GM12891 (cell line): Measurements from ENCODE around the gene CAMTA1.

Source experiments
- DNase-seq: peaks from one replicate; pipeline ENCODE4 v3.0.0; 2011; ENCODE audit warnings: low spot score; ENCODE audit not compliant: insufficient read length
- FAIRE-seq: peaks from 2 replicates; lab custom pipeline; 2011; peaks lifted over from hg19 to GRCh38; lab: Jason Lieb, UNC
- PAX5 ChIP-seq: IDR thresholded peaks from 2 replicates; pipeline ENCODE4 v1.6.1; 2011; ENCODE audit warnings: low read length, moderate library complexity, mild to moderate bottlenecking; ENCODE audit not compliant: insufficient read depth, severe bottlenecking
- POLR2A ChIP-seq: IDR thresholded peaks from 2 replicates; pipeline ENCODE4 v1.6.1; 2011; ENCODE audit warnings: low read depth, low read length, control low read depth
- POLR2AphosphoS5 ChIP-seq: IDR thresholded peaks from 2 replicates; pipeline ENCODE4 v1.6.1; 2011; ENCODE audit warnings: low read depth, low read length, control low read depth
- POU2F2 ChIP-seq: IDR thresholded peaks from 2 replicates; pipeline ENCODE4 v1.6.1; 2011; ENCODE audit warnings: low read depth, mild to moderate bottlenecking, control low read depth, low read length, moderate library complexity
- SPI1 ChIP-seq: IDR thresholded peaks from 2 replicates; pipeline ENCODE4 v1.6.1; 2011; ENCODE audit warnings: low read depth, low read length, control low read depth
- TAF1 ChIP-seq: IDR thresholded peaks from 2 replicates; pipeline ENCODE4 v1.6.1; 2011; ENCODE audit warnings: low read depth, low read length, control low read depth

The CAMTA1 gene

GRCh38 chr1:7646981-7647901 lies 862.0 kb downstream of the CAMTA1 start:
- peak; percentile 96 for DNase-seq
- no peak for FAIRE-seq
- TF ChIP-seq POLR2AphosphoS5 (no peak), SPI1 (no peak), TAF1 (no peak), POLR2A (no peak)

- no peak for TF ChIP-seq TAF1
- TF ChIP-seq POLR2AphosphoS5 = no peak
- TF ChIP-seq POU2F2 = no peak
- no peak for TF ChIP-seq PAX5
- no peak for TF ChIP-seq POLR2A
- no peak for TF ChIP-seq SPI1
- DNase-seq (no peak), FAIRE-seq (no peak)
Observed at GRCh38 chr1:7648761-7649384, 863.6 kb downstream of the CAMTA1 start.

- FAIRE-seq = no peak
- DNase-seq = no peak
- no peak for TF ChIP-seq TAF1
- no peak for TF ChIP-seq PAX5
- TF ChIP-seq POU2F2 = no peak
- TF ChIP-seq SPI1 = no peak
- no peak for TF ChIP-seq POLR2AphosphoS5
- TF ChIP-seq POLR2A = no peak
Observed at GRCh38 chr1:7650801-7651200, 865.5 kb downstream of the CAMTA1 start.

- FAIRE-seq = no peak
- no peak for DNase-seq
Observed at GRCh38 chr1:7651203-7651602, 865.9 kb downstream of the CAMTA1 start.

GRCh38 chr1:7652061-7652460 lies 866.8 kb downstream of the CAMTA1 start:
- TF ChIP-seq TAF1 = no peak
- no peak for TF ChIP-seq SPI1
- TF ChIP-seq PAX5 = no peak
- no peak for TF ChIP-seq POLR2AphosphoS5
- no peak for TF ChIP-seq POU2F2
- TF ChIP-seq POLR2A = no peak
- no peak for FAIRE-seq
- no peak for DNase-seq

More at GRCh38 chr1:7651203-7651602, 865.9 kb downstream of the CAMTA1 start:
- TF ChIP-seq POLR2AphosphoS5 (no peak), SPI1 (no peak), PAX5 (no peak), POU2F2 (no peak), TAF1 (no peak), POLR2A (no peak)

GRCh38 chr1:7652515-7653098 lies 867.4 kb downstream of the CAMTA1 start:
- TF ChIP-seq POLR2A = no peak
- TF ChIP-seq TAF1 = no peak
- TF ChIP-seq SPI1 = no peak
- TF ChIP-seq POLR2AphosphoS5 = no peak
- no peak for TF ChIP-seq PAX5
- TF ChIP-seq POU2F2 = no peak
- FAIRE-seq = no peak
- no peak for DNase-seq

- no peak for TF ChIP-seq POLR2AphosphoS5
- no peak for TF ChIP-seq PAX5
- no peak for TF ChIP-seq TAF1
- no peak for TF ChIP-seq POLR2A
- TF ChIP-seq POU2F2 = no peak
- TF ChIP-seq SPI1 = no peak
- FAIRE-seq (peak; percentile 93), DNase-seq (no peak)
Observed at GRCh38 chr1:7654725-7655124, 869.5 kb downstream of the CAMTA1 start.

GRCh38 chr1:7655354-7655753 lies 870.1 kb downstream of the CAMTA1 start:
- DNase-seq = no peak
- FAIRE-seq = peak; percentile 16
- no peak for TF ChIP-seq POLR2AphosphoS5
- no peak for TF ChIP-seq TAF1
- TF ChIP-seq POU2F2 = no peak
- TF ChIP-seq SPI1 = no peak
- no peak for TF ChIP-seq PAX5
- TF ChIP-seq POLR2A = no peak

- TF ChIP-seq PAX5 (no peak), POLR2AphosphoS5 (no peak), POU2F2 (no peak), SPI1 (no peak), TAF1 (no peak), POLR2A (no peak)
- FAIRE-seq = no peak
- no peak for DNase-seq
Observed at GRCh38 chr1:7656557-7657215, 871.4 kb downstream of the CAMTA1 start.
